ENCODE measurements around the gene BLTP2.
"Not testable (repeated sequence)": the region's sequence is repeated elsewhere in the genome, so short reads cannot be mapped to it uniquely, and the experiment has no call there.

The BLTP2 gene

GRCh38 chr17:28644787-28645575 lies at the start of gene BLTP2:
Gene BLTP2 (minus strand): TSS chr17:28645158. CDS start chr17:28645056, 102 bp downstream.
- DNase-seq (ENCODE audit: low read depth) = peak; percentile 90

GRCh38 chr17:28693869-28694268 lies 48.9 kb upstream of the BLTP2 start:
- DNase-seq (ENCODE audit: low read depth) = no peak

GRCh38 chr17:28689011-28689410 lies 44.1 kb upstream of the BLTP2 start:
- no peak for DNase-seq (ENCODE audit: low read depth)

- no peak for DNase-seq (ENCODE audit: low read depth)
Measured at GRCh38 chr17:28688481-28688880, 43.5 kb upstream of the BLTP2 start.

- no peak for DNase-seq (ENCODE audit: low read depth)
Measured at GRCh38 chr17:28686296-28686695, 41.3 kb upstream of the BLTP2 start.

- DNase-seq (ENCODE audit: low read depth) = no peak
Measured at GRCh38 chr17:28685366-28685765, 40.4 kb upstream of the BLTP2 start.

- DNase-seq (ENCODE audit: low read depth) = no peak
Measured at GRCh38 chr17:28684963-28685362, 40.0 kb upstream of the BLTP2 start.

- no peak for DNase-seq (ENCODE audit: low read depth)
Measured at GRCh38 chr17:28682655-28683054, 37.7 kb upstream of the BLTP2 start.

- DNase-seq (ENCODE audit: low read depth) = no peak
Measured at GRCh38 chr17:28675980-28676379, 31.0 kb upstream of the BLTP2 start.

GRCh38 chr17:28675490-28675889 lies 30.5 kb upstream of the BLTP2 start:
- DNase-seq (ENCODE audit: low read depth) = no peak

- DNase-seq (ENCODE audit: low read depth) = no peak
Measured at GRCh38 chr17:28669918-28670317, 25.0 kb upstream of the BLTP2 start.

GRCh38 chr17:28667870-28668269 lies 22.9 kb upstream of the BLTP2 start:
- DNase-seq (ENCODE audit: low read depth) = no peak

GRCh38 chr17:28665994-28666393 lies 21.0 kb upstream of the BLTP2 start:
- no peak for DNase-seq (ENCODE audit: low read depth)

- DNase-seq (ENCODE audit: low read depth) = no peak
Measured at GRCh38 chr17:28663723-28664122, 18.8 kb upstream of the BLTP2 start.

- no peak for DNase-seq (ENCODE audit: low read depth)
Measured at GRCh38 chr17:28662527-28662829, 17.5 kb upstream of the BLTP2 start.

GRCh38 chr17:28661635-28662526 lies 16.9 kb upstream of the BLTP2 start, which contains the start of the genes SDF2 and SUPT6H:
Gene SDF2 (minus strand): TSS chr17:28661906. CDS start chr17:28661876, 30 bp downstream.
Gene SUPT6H (plus strand): TSS chr17:28662205. CDS start chr17:28673402, 11,197 bp downstream.
- peak; percentile 78 for DNase-seq (ENCODE audit: low read depth)

- not testable (repeated sequence) for DNase-seq (ENCODE audit: low read depth)
Measured at GRCh38 chr17:28659497-28659881, 14.5 kb upstream of the BLTP2 start.

- not testable (repeated sequence) for DNase-seq (ENCODE audit: low read depth)
Measured at GRCh38 chr17:28658766-28659496, 14.0 kb upstream of the BLTP2 start.

GRCh38 chr17:28658342-28658741 lies 13.4 kb upstream of the BLTP2 start:
- DNase-seq (ENCODE audit: low read depth) = not testable (repeated sequence)

GRCh38 chr17:28657756-28658155 lies 12.8 kb upstream of the BLTP2 start:
- no peak for DNase-seq (ENCODE audit: low read depth)

GRCh38 chr17:28655160-28655559 lies 10.2 kb upstream of the BLTP2 start:
- DNase-seq (ENCODE audit: low read depth) = no peak

GRCh38 chr17:28648698-28649097 lies 3.7 kb upstream of the BLTP2 start:
- no peak for DNase-seq (ENCODE audit: low read depth)

All from stromal cell of bone marrow (primary cell).